NCI-H2196 (cell line): Measurements from ENCODE around the gene FARS2.

Experiments used
- DNase-seq: peaks from one replicate; lab custom pipeline; 2025; ENCODE audit not compliant: unreplicated experiment; lab: John Stamatoyannopoulos, UW

Gene FARS2

DNA sequence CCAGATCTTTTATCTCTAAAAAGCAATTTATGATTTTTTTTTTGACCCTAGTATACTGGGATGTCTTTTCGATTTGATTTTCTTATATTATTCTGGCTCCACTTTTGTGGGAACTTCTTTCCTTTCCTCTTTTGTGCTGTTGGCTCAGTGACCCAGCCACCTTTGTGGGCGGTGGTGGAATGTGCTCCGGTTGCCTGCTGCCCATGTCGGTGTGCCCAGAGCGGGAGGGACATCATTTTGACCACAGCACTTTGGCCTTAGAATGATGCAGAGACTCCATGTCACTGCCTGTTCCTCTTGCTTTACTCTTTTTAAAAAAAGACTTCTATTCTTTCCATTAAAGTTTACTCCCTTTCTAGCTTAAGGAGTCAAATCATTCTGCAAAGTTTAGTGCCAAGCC, 198.0 kb downstream of the FARS2 start:
- no peak for DNase-seq

DNA sequence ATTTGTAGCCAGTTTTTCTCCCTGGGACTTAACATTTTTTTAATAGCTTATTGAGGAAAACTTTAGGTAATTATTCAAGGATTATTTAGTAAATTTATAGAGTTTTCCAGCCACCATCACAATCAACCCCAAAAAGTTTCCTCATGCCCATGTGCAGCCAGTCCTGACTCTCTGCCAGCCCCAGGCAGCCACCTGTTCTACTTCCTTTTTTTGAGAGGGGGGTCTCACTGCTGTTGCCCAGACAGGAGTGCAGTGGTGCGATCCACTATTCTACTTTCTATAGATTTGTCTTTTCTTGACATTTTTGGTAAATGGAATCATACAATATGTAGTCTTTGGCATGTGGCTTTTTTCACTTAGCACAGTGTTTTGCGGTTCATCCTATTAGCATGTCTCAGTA, 200.1 kb downstream of the FARS2 start:
- DNase-seq = no peak

- DNase-seq = no peak
These were observed 201.5 kb downstream of the FARS2 start for GRCh38 chr6:5462856-5463255.

GRCh38 chr6:5463690-5464089, 202.4 kb downstream of the FARS2 start:
- DNase-seq = no peak

- DNase-seq = no peak
These were observed 203.0 kb downstream of the FARS2 start for GRCh38 chr6:5464099-5464885.

GRCh38 chr6:5466281-5467136, 205.2 kb downstream of the FARS2 start:
- DNase-seq = no peak

DNA sequence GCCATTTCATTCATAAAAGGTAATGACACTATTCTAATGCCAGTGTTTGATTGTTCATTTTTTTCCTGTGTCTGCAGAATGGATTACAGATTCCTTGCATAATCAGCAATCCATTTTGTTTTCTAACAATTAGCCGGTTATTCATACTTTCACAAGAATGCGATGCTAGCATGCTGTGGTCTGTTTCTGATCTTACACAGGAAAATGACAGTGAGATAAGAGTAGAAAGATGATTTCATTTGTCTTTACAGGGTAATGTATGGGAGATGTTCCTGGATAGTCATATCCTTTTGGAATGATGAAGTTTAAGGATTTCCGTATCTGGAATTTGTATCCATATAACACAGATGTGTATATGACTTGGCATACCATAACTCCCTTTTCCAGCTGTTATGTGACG, 207.3 kb downstream of the FARS2 start:
- DNase-seq = no peak

DNA sequence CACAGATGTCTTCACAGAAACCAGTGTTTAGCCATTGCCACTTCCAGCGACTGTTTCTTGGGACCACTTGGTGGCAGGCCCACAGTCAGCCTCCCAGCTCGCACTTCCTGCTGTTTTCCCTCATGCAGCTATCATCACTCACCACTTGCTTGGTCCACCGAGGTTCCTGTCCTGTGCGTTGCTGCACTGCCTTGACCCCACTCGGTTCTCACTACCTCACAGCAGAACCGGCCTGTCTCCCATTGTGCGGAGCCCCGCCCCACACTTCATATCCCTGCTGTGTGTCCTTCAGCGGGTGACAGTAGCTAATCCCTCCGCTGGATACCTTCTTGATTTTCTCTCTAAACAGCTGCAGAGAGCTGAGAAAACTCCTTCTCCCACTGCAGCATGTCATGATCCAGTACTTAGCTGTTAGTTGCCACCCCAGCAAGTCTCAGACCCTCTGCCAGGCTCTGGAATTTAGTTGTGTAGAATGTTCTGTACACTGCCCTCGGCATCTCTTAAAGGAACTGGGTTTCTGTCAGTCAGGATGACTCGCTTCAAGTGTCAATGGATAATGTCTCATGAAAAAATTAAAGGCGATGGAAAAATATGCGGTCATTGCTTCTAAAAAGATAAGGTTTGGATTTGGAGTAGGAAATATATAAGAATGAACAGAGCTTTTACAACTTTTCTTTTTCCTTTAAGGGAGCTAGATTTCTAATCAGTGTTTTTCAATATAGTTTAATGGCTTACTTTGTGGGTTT, 208.0 kb downstream of the FARS2 start:
- DNase-seq = no peak

GRCh38 chr6:5471044-5471443, 209.7 kb downstream of the FARS2 start:
- DNase-seq = peak; percentile 69

DNA sequence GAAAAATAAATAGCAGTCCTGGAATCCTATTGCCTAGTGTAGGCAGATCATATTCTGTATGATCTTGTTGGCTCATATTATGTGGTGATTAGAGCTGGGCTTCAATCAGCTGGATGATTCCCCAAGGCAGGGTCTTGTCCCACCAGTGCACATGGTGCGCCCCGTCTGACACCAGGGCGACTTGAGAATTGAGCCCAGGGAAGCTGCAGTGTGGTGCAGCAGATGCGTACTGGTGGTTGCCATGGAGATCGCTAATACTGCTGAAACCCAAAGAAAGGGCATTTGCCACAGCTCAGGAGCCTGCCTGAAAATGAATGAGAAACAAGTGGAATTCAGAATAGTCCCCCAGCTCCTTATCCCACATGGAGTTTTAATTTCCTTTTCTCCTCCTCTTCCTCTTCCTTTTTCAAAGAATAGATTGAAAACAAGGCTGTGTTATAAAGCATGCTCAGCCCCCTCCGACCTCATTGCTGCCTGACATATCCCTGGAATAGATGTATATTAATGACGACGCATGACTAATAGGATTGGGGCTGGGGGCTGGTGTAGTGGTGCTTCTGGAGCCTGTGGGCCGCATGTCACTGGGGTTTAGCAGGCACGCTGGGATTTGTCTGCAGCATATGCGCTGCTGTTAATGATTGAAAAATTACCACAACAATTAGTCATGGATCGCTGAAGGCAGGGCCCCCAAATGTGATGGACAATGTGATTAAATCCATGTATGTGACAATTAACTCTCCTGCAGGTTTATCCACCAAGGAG, 210.5 kb downstream of the FARS2 start:
- DNase-seq = no peak

DNA sequence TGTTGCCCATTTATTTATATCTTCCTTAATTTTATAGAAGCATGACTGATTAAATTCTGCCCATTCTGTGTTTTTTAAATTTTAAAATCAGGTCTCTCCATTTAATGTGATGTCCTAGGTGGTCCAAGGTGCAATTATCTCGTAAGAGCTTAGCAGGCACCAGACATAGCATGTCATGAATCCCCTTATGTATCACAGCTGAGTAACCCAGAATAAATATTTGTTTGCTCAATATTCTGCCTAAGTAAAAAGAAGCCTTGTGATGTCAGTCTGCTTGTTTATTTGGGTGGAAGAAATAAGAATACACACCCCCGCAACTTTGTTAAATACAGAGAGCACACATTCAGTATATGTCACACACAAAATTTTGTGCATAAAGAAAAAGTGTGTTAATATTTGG, 211.3 kb downstream of the FARS2 start:
- no peak for DNase-seq

GRCh38 chr6:5475779-5476178, 214.5 kb downstream of the FARS2 start:
- no peak for DNase-seq

DNA sequence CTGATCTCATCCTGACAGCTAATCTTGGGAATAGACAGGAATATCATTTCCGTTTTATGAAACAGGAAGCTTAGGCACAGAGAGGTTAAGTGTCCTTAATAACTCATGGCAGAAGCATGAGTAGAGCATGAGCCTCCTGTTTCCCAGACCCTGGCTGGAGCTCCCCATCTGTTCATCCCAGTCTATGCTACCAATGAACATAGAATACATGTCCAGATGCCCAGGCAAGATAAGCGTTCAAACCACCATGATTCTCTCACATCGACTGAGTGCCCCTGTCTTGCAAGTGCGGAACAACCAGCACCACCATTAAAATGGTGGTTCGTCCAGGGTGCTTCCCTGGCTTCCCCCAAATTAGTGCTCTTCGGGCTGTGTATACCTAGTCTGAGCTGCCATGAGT, 217.1 kb downstream of the FARS2 start:
- DNase-seq = no peak

- DNase-seq = no peak
These were observed 219.7 kb downstream of the FARS2 start for GRCh38 chr6:5481033-5481432.

DNA sequence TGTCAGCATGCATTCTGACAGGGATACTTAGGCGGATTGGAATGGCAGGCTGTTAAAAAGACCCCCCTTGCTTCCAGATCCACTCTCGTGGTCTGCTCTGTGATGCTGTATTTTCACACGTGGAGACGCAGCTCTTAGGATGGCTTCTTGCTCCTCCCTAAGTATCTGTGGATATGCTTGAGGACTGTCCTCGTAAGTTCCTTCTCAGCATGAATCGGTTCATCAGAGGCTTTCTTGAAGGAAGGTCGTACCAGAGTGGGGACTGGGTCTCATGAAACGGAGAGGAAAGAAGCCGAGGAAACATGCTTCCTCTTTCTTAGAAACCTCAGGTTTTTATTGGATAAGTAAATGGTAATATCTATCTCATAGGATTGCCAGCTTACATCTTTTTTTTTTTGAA, 220.4 kb downstream of the FARS2 start:
- DNase-seq = no peak

DNA sequence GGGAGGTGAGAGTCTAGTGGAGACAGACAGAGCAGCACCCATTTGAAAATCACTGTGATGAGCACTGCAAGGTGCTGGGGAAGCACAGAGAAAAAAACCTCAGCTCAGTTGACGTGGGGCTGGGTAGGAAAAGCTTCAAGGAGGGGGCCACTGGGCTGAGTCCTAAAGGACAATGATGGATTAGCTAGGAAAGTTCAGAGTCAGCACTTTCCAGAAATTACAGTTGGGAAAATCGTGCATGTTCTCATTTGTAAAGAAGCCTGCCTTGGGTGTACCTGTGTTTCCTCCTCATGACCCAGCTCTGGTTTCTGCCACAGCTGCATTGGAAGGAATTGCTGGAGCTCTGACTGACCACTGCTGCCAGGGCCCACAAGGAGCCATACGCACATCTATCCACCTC, 221.3 kb downstream of the FARS2 start:
- DNase-seq = no peak

- no peak for DNase-seq
These were observed 223.4 kb downstream of the FARS2 start for GRCh38 chr6:5484692-5485091.

GRCh38 chr6:5486214-5486613, 224.9 kb downstream of the FARS2 start:
- no peak for DNase-seq

- DNase-seq = peak; percentile 51
These were observed 229.3 kb downstream of the FARS2 start for GRCh38 chr6:5490501-5491069.

GRCh38 chr6:5492356-5492755, 231.0 kb downstream of the FARS2 start:
- no peak for DNase-seq

GRCh38 chr6:5493806-5494205, 232.5 kb downstream of the FARS2 start:
- DNase-seq = no peak
